Pulmonary artery endothelial cell (primary cell): ENCODE results near the gene GRHL3. TPM values are rescaled to one million over a fixed set of nuclear protein-coding genes. Genes with fewer than 3 reads are reported as not detected.

Experiments used
- DNase-seq: peaks from one replicate; pipeline ENCODE4 v3.0.0-alpha.2; 2011; ENCODE audit warnings: low read depth, low spot score
- total RNA-seq: library from RNA; depleted of rRNA; stranded (reverse); fragments of >200 nt; gene quantifications from 2 replicates; pipeline ENCODE4 v1.2.3, GENCODE V29; 2014

Gene GRHL3
- total RNA-seq, 1 donor from 2014 or later, result not detected

DNA sequence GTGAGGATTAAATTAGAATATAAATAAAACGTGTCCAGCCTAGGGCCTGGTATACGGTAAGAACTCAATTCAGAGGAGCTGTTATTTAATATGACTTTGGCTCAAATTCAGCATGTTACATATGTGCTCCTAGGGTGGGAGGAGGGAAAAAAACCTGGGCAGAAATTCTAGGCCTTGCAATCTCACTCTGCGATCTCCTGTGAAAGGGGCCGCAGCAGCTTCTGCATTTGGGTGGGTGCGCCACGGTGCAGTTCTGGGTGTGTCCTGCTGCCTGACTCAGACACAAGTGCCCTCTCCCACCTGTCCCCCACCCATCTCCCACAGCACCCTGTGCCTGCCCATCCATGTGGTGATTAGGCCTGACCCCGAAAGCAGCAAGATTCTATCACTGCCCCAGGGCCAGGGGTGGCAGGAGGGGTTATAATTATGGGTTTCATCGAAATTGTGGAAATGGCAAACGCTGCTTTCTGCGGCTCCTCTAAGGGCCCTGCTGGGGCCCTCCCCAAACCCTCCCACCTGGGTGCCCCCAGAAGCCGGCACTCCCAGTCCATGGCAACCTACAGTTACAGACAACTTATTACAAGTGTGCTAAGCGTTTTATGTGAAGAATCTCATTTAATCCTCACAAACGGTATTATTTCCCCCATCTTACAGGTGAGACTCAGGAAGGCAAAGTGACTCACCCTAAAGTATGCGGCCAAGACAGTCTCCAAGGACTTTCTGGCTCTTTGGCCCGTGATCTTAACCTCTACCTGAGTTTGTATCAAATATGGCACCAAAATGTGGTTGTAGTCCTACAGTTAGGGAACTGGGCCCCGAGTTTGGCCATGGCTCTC lies 25.5 kb upstream of the GRHL3 start:
- DNase-seq, result no peak

DNA sequence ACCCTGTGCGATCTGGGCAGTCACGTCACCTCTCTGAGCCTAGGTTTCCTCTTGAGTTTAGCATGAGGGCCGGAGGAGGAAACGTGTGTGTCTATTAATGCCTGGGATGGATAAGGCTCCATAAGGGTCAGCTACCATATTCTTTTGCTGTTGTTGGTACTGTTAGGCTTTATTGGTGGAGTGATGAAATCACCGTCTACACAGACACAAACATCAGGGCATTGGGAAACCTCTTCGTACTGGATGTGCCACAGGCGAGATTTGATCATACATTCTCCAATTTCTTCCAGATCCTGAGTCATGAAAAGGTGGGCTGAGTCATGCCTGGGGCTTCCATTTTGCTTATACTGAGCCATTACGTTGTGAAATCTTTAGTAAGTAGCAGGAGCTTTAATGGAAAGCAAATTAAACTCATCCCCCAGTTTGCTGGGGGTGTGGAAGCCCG lies 24.9 kb upstream of the GRHL3 start:
- DNase-seq, result no peak

DNA sequence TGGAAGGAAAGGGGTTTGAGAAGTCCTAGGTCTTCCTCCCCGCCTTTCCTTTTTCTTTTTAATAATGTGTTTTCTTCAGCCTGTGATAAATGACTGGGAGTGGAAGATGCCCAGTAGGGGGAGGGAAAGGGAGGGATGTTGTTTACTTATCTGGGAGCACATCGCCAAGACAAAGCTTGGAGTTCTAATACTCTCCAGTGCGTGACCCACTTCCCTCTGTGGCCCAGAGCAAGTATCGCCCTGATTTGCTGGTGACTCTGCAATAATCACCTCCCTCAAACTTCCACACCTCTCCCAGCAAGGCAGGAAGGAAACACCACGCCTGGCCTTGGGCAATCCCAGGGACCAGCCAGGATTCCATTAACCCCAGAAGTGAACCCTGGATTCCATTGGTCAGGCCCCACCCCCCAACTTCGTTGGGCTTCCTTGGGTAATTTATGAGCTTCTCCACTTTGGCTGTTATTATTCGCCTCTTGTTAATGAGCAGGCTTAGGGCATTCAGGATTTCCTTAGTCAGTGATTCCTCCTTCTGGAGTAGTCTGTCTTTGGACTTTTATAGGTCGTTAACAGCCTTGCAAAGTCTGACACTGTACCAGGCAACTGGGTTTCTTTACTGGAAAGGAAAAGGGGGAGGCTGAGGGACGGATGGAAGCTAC lies 24.3 kb upstream of the GRHL3 start:
- no peak for DNase-seq

DNA sequence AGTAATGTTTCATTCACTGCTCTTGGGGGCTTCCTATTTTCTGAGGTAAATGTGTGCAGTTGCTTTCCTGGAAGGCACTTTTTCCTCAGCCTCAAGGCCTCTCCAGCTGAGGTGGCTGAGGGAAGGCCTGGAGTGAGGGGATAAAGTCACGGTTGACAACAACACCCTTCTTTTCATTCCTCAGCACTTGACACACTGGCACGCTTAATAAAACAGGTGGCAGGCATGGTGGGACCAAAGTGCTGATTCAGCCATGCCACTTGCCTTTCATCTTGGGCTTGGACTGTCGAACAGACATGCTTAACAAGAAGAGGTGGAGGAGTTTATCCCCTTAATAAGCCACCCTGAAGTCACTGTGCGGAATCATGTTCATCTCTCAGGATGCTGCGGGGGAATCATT lies 23.6 kb upstream of the GRHL3 start:
- DNase-seq, result no peak

DNA sequence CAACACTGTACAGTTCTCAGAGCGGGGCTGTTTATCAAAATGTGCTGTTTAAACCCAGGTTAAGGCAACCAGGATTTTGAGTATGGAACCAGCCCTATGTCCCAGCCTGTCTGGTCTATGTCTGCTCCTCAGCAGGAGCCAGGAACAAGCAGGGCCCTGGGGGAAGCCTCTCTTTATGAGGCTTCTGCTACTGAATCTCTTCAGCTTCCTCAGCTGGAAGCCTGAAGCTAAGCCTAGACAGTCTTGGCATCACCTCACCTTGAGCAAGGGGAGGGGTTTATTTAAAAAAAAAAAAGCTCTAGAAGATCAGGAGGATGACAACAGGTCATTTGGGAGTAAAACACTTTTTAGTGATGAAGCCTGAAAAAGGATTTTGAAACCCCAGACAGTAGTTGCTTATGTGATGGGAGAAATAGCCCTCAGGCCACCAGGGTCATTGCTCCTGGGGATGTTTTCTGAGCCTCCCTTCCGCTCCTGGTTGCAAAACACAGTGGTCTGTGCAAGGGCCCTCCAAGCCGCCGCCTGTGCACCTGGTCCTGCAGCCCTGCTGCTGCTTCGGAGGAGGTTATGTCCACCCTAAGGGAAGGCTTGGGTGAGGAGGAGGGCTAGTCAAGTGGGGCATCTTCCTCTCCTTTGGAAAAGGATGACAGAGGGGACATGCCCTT lies 21.8 kb upstream of the GRHL3 start:
- no peak for DNase-seq

DNA sequence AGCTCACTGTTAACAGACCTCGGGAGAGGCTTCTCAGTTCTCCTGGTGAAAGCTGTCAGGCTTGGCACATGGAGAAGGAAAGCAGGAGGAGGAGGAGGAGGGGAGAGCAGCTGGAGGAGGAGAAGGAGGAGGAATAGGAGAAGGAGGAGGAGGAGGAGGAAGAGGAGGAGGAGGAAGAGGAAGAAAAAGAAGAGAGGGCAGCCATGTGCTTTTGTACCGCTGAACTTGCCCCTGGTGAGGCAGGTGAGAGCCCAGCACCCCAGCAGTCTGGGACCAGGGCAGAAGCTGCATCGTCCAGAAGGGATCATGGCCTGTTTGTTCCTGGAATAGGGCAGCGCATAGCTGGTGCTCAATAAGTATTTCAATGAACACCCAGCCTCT lies 21.3 kb upstream of the GRHL3 start:
- no peak for DNase-seq

DNA sequence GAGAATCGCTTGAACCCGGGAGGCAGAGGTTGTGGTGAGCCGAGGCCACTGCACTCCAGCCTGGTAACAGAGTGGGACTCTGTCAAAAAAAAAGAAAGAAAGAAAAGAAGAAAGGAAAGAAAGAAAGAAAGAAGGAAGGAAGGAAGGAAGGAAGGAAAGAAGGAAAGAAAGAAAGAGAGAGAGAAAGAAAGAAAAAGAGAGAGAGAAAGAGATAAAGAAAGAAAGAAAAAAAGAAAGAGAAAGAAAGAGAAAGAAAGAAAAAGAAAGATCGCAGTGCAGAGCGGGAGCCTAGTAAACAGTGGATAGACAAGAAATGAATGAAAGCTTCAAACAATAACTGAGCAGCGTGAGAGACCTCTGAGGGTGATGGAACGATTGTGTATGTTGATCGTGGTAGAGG lies 20.6 kb upstream of the GRHL3 start:
- no peak for DNase-seq

DNA sequence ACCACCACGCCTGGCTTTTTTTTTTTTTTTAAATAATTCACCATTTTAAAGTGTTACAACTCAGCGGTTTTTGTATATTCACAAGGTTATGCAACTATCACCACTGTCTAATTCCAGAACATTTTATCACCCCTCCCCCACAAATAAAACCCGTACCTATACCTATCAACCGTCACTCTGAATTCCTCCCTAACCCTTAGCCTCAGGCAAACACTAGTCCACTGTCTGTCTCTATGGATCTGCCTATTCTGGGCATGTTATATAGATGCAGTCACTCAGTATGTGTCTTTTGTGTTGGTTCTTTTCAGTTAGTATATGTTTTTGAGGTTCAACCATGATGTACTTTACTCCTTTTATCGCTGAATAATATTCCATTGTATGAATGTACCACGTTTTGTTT lies 19.3 kb upstream of the GRHL3 start:
- DNase-seq, result no peak

DNA sequence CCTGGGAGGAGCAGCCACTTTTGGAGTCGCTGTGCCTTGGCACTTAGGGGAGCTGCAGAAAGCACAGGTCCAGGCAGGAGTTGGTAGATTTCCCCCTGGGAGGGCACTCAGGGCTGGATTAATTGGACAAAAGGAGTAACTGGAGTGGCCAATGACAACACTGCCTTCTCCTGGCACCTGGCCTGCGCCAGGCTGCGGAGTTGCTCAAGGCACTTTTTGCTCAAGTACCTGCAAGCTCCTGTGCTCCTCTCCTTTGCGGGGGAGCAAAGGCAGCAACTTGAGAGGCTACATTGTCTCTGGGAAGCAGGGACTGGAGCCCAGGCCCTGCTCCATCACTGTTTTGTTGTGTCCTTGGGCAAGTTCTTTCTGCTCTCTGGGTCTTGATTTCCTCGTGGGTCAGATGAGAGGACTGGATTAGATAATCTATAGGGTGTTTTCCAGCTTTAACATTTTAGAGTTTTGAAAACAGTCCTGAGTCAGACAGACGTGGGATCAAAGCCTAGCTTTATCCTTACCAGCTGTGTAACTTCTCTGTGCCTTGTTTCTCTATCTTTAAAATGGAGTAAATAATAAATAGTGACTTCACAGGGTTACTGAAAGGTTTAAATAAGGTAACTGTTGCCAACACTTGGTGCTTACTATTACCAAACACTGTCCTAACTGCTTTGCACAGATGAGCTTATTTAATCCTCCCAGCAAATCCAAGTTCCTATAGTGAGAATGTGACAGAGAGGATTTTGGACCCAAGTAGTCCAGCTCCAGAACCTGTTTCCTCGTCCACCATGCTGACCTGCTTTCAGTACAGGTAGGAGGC lies 18.0 kb upstream of the GRHL3 start:
- DNase-seq, result no peak

DNA sequence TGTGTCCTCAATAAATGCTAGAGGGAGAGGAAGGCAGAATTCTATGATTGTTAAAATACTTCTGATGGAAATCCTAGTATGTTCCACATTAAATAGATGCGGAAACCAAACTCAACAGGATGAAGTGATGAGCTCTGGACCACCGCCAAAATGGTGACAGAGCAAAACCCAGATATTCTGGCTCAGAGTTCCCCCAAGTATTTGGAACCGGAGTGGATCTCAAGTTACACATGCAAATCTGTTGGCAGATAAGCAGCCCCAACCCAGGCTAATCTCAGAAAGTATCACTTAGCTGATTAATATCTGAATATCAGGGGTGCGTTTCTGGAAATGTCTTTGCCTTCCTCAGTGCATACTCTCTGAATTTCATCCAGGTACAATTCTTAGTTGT lies 17.4 kb upstream of the GRHL3 start:
- DNase-seq, result no peak

DNA sequence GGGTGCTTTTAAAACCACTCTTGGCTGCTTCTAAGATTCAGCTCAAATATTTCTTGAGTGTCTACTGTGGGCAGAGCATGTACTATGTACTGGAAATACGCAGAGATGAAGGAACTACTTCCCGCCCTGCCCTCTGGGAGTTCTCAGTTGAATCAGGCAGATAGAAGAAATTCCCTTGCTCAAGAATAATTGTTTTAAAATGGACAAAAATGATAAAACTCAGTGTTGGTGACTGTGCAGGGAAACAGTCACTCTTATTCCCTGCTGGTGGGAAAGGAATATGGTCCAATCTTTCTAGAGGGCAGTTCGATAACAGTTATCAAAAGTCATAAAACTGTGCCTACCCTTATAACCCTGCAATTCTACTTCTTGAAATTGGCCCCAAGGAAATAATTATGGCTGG lies 16.9 kb upstream of the GRHL3 start:
- DNase-seq, result no peak

DNA sequence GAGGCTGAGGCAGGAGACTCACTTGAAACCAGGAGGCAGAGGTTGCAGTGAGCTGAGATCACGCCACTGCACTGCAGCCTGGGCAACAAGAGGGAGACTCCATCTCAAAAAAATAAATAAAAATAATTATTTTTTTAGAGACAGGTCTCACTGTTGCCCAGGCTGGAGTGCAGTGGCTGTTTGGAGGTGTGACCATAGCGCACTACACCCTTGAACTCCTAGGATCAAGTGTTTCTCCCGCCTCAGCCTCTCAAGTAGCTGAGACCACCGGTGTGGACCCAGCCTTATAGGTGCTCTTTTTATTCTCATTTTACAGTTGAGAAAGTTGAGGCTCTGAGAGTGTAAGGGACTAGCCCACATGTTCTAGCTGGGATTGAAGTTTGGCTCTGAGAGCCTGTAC lies 15.6 kb upstream of the GRHL3 start:
- no peak for DNase-seq

DNA sequence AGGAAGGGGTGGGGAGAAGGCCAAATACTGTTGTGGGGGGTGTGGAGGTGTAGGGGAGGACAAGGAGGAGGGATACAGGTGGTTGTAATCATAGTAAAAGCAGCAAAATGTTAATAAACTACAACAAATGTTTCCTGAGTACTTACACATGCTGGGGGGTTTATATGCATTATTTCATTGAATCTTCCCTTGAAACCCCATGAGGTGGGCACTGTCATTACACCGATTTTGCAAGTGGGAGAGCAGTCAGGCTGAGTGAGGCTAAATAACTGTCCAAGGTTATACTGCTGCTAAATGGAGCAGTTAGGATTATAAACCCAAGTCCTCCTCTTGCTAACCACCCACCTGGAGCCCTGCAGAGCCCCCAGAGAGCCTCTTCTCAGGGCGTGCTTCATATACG lies 14.4 kb upstream of the GRHL3 start:
- DNase-seq, result no peak

DNA sequence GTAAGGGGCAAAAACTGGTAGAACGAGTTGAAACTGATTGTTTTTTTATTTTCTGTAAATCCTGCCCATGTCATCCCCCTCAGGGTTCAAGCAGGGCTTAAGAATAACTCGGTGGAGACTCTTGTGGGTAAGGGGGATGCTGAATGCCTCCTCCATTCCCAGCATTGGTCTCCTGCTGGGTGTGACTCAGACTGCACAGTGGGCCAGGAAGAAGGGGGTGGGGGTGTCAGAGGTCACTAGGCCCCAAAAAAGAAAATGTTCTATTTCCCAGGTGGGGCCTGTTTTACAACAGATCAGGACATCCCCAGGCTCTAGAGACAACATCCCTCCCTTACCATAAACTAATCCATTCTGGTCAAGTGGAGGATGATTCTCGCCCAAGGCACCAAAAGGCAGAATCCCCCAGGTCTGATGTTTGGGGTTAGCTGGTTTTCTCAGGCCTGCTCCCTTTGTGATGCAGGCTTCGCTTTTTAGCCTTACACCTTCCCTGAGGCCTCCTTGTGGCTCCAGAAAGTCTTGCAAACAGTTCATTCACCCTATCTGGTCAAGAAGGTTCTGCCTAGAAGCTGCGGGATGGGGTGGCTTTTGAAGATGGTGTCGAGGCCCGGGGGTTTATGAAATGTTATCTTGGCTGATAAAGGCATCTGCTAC lies 10.7 kb upstream of the GRHL3 start:
- no peak for DNase-seq

DNA sequence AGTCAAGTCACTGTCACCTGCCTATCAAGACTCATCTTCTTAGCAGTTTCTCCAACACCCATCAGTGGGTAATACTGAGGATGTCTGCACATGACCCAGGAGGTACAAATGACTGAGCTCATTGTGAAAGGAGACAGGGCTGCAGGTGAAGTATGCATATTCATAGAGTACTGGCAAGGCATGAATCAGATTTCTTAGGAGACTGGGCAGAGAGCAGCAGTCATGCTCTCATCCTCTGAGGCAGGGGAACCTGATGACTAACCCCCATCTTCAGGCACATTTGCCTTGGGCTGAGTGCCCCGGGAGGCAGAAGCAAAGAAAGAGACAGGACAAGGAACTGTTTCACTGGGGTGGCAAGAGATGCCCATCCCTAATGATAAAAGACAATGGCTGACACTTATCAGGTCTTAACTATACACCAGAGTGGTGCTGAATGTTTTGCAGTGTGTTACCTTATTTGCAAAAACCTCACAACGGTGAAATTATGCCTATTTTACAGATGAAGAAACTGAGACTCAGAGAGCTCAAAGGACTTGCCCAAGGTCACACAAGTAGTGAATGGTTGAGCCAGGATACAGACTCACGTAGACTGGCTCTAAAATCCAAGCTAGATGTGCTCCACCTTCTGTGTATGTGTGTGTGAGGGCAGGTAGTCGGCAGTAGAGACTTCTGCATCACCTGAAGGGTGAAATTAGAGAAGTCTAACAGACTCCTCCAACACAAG lies 9.2 kb upstream of the GRHL3 start:
- DNase-seq, result no peak

DNA sequence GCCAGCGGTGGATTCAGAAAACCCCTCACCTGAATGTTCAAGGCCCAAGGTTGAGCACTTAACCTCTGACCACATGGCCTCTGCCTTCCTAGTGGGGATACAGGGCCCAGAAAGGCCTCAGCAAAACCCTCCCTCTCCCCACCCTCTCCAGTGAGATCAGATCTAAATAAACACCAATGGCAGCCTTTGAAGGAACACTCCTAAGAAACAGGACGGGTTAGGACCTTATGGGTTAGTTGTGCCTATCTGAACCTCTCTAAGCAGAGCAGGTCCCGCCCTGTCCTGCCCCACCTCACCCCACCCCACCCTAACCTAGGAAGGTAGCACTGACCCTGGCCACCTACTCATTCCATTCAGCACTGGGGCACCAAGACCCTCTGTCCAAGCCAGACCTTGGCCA lies 7.9 kb upstream of the GRHL3 start:
- DNase-seq, result no peak

DNA sequence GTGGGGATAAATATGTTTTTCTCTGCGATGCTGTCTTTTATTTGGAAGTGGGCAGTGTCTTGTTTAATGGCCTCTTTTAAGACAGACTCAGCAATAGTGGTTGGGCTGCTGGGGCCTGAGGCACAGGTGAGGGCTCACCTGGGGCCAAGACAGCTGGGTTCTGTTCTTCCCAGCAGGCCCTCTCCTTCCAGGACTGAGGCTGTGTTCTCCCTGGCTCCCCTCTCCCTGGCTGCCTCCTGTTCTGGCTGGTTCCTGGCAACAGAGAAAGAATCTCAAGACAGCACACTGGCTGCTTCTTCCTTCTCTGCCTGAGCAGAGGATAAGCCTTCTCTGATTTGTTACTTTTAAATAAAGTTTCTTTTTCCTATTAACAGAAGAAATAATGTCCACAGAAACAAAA lies 7.4 kb upstream of the GRHL3 start:
- no peak for DNase-seq

DNA sequence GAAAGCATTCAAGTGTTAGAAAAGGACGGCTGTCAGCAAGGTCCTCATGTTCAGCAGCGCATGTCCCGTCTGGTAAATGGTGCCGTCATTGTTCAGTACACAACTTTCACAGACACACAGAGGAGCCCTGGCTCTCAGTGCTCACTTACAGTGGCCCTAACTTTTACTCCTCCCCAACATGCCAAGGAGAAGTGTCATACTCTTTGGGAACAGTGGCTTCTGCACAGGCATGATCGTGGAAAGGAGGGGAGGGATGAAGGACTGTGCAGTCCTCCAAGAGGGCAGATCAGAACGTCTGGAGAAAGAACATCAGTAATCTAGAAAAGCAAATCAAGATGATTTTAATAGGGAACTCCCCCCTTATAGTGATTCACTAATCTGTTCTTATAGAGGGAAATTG lies 3.8 kb upstream of the GRHL3 start:
- DNase-seq, result no peak

DNA sequence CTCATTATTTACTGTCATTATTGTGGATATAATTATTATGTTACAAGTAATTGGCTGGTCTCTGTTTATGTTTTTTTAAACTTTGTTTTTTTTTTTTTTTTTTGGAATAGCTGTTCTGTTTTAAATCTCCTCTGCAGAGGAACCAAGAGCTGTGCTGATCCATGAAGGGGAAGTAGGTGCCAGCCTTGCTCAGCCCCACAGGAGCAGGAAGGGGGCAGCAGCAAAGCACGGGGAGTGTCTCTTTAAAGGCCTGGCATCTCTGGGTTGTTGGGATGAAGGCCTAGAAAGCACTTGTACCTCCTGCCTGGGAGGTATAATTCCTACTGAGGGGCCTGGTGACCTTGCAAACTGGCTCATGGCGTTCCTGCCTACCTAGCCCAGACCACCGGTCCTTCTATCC lies 2.5 kb upstream of the GRHL3 start:
- DNase-seq, result no peak

DNA sequence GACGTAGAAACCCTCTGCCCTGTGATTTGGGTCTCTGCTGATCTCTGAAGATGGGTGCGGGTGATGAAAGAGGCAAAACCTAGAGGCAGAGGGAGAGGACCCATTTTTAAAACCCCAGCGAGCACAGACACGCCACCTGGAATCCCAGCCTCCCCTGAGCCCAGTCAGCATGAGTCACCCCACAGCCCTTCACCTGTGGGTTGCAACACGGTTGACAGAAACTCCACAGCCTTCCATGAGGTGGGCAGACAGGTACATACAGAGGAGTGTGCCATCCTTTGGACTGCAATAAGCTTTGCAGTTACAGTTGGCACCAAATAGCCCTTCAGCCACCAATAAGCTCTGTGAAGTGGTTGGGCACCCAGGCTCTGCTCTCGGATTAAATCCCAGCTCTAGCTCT lies 2.1 kb upstream of the GRHL3 start:
- DNase-seq, result no peak
